Peyer's patch (tissue), 4 donors: Measurements from ENCODE around the gene PCSK2.

ENCODE experiments used
- POLR2A ChIP-seq, 2 donors: fragments of 450-650 bp; IDR thresholded peaks; one replicate each; pipeline ENCODE4 v1.5.1; 2017; ENCODE audit warnings: antibody characterized with exemption in 2 of 2, mild to moderate bottlenecking in 2 of 2, moderate library complexity in 2 of 2
- TF ChIP-seq, protein P1 (sequence below), 6 experiments: fragments of 450-650 bp in 4 of 6; fragments of 200-600 bp in 2 of 6; sonication (generic) in 1 of 6; IDR thresholded peaks; one replicate each; pipeline ENCODE4 v1.5.1; 2017 to 2019; ENCODE audit warnings: antibody characterized with exemption in 6 of 6, mild to moderate bottlenecking in 3 of 6, moderate library complexity in 1 of 6

DNA sequence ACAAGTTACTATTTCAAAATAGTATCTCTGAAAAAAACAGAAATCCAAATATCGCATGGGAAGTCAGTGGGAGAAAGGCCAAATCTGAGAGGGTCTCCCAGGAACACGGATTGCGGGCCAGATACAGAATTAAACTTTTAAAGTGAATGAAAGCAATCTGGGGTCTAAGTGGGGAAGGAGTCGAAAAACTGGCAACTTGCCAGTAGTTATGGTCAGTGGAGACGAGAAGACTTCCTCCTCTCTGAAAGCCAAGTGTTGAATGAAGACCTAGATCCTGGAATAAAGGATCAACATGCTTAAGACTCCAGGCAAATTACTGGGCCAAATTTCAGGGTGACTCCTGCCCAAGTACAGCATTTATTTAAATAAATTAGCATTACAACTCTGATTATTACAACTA, 180.7 kb downstream of the PCSK2 start:
- TF ChIP-seq, protein P1, sequence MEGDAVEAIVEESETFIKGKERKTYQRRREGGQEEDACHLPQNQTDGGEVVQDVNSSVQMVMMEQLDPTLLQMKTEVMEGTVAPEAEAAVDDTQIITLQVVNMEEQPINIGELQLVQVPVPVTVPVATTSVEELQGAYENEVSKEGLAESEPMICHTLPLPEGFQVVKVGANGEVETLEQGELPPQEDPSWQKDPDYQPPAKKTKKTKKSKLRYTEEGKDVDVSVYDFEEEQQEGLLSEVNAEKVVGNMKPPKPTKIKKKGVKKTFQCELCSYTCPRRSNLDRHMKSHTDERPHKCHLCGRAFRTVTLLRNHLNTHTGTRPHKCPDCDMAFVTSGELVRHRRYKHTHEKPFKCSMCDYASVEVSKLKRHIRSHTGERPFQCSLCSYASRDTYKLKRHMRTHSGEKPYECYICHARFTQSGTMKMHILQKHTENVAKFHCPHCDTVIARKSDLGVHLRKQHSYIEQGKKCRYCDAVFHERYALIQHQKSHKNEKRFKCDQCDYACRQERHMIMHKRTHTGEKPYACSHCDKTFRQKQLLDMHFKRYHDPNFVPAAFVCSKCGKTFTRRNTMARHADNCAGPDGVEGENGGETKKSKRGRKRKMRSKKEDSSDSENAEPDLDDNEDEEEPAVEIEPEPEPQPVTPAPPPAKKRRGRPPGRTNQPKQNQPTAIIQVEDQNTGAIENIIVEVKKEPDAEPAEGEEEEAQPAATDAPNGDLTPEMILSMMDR (IDR thresholded peaks at IDR 0.05): no peak
- TF ChIP-seq POLR2A (IDR thresholded peaks at IDR 0.05): no peak
